ENCODE data around the gene ENTPD1. TPM values are rescaled to one million over a fixed set of nuclear protein-coding genes. Genes with fewer than 3 reads are reported as not detected.
"Not testable (repeated sequence)": the region's sequence is repeated elsewhere in the genome, so short reads cannot be mapped to it uniquely, and the experiment has no call there.

The ENTPD1 gene
- total and polyA plus RNA-seq, 4 donors: 23.6 to 41.3 (median 34.5) TPM

- H3K27ac ChIP-seq (ENCODE audit: low read depth, low read length): not testable (repeated sequence)
These were observed 150.1 kb downstream of the ENTPD1 start for GRCh38 chr10:95905897-95906580.

GRCh38 chr10:95906677-95907455, 150.9 kb downstream of the ENTPD1 start:
- peak overlapping the region; percentile 68 for H3K27ac ChIP-seq (ENCODE audit: low read depth, low read length)
- H3K4me3 ChIP-seq (ENCODE audit: low read depth, low read length): peak overlapping the region; percentile 59
- no peaks in the 10 kb centered on the region for H3K9me3 ChIP-seq (ENCODE audit: control insufficient read depth, insufficient read depth, low read length)
- no peaks in the 10 kb centered on the region for H3K4me1 ChIP-seq (ENCODE audit: control insufficient read depth, insufficient read depth, low read length)
- H3K36me3 ChIP-seq (ENCODE audit: control insufficient read depth, insufficient read depth, low read length): peaks cover 6% of the 10 kb centered on the region
- no peaks in the 10 kb centered on the region for H3K27me3 ChIP-seq (ENCODE audit: control insufficient read depth, insufficient read depth, low read length)
- DNase-seq (ENCODE audit: low read depth in 4 of 6, low spot score in 6 of 6): peak; percentile 44 to 88 (median 61)
- WGBS (ENCODE audit: insufficient coverage): 8% methylated on average over 18 of the region's 22 CpGs

More at GRCh38 chr10:95905897-95906580, 150.1 kb downstream of the ENTPD1 start:
- H3K9me3 ChIP-seq (ENCODE audit: control insufficient read depth, insufficient read depth, low read length); H3K36me3 ChIP-seq (ENCODE audit: control insufficient read depth, insufficient read depth, low read length); H3K27me3 ChIP-seq (ENCODE audit: control insufficient read depth, insufficient read depth, low read length); H3K4me1 ChIP-seq (ENCODE audit: control insufficient read depth, insufficient read depth, low read length); DNase-seq (ENCODE audit: low read depth in 4 of 6, low spot score in 6 of 6); H3K4me3 ChIP-seq (ENCODE audit: low read depth, low read length): not testable (repeated sequence)
- 95% methylated on average over 7 of the region's 12 CpGs for WGBS (ENCODE audit: insufficient coverage)

DNA sequence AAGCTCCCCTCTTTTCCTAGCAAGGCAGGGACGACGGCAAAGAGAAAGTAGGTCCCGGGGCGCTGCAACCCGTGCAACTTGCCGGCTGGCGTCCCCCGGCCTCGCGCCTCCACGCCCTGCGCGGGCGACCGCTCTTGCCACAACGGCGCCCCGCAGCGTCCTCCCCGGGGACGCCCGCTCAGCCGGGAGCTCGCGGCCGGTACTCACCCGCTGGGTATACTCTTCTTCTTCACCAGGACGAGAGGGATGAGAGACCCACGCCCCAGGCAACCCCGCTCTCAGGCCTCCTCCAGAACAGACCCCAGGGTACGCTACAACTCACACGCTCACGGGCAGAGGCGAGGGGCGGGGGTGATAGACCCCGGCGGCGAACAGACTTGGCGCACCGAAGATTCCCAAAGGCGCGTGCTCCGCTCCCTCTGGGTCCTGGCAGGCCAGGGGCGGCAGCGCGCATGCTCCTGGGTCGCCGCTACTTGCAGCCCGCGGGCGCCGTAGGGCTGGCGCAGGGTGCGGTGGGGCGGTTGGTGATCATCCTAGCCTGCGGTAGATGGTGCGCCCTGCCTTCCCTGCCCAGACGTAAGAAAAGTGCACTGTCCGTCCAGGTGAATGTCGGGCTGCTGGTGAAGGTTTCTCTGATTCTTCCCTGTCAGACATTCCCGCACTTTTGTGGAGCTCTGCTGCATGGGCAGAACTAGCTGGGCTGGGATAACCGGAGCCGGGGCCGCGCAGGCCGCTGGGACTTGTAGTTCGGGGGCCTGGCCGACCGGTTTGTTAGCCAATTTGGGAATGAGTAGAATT, 151.7 kb downstream of the ENTPD1 start, which contains the start of gene CC2D2B:
Gene CC2D2B, plus strand, starts transcription at position 520 of the 798 bp plus-strand sequence. CDS start 3,349 bp downstream, outside the sequence.
- H3K27ac ChIP-seq (ENCODE audit: low read depth, low read length): peak within 1 kb of the TSS; percentile 68
- H3K4me1 ChIP-seq (ENCODE audit: control insufficient read depth, insufficient read depth, low read length): no peaks in the 10 kb centered on the region
- peak within 1 kb of the TSS; percentile 59 for H3K4me3 ChIP-seq (ENCODE audit: low read depth, low read length)
- under 1% methylated on average over 69 of the region's 69 CpGs for WGBS (ENCODE audit: insufficient coverage)
- peak; percentile 65 to 95 (median 82) for DNase-seq (ENCODE audit: low read depth in 4 of 6, low spot score in 6 of 6)
- no peaks in the 10 kb centered on the region for H3K27me3 ChIP-seq (ENCODE audit: control insufficient read depth, insufficient read depth, low read length)
- no peaks in the 10 kb centered on the region for H3K9me3 ChIP-seq (ENCODE audit: control insufficient read depth, insufficient read depth, low read length)
- peaks cover 6% of the 10 kb centered on the region for H3K36me3 ChIP-seq (ENCODE audit: control insufficient read depth, insufficient read depth, low read length)

- no peak overlapping the region for H3K27ac ChIP-seq (ENCODE audit: low read depth, low read length)
- no peaks in the 10 kb centered on the region for H3K4me1 ChIP-seq (ENCODE audit: control insufficient read depth, insufficient read depth, low read length)
- no peaks in the 10 kb centered on the region for H3K27me3 ChIP-seq (ENCODE audit: control insufficient read depth, insufficient read depth, low read length)
- no peaks in the 10 kb centered on the region for H3K9me3 ChIP-seq (ENCODE audit: control insufficient read depth, insufficient read depth, low read length)
- H3K4me3 ChIP-seq (ENCODE audit: low read depth, low read length): peak overlapping the region; percentile 59
- WGBS (ENCODE audit: insufficient coverage): 40% methylated on average over 3 of the region's 4 CpGs
- no peak for DNase-seq (ENCODE audit: low read depth in 4 of 6, low spot score in 6 of 6)
- peaks cover 6% of the 10 kb centered on the region for H3K36me3 ChIP-seq (ENCODE audit: control insufficient read depth, insufficient read depth, low read length)
These were observed 152.5 kb downstream of the ENTPD1 start for GRCh38 chr10:95908450-95908849.

- H3K4me3 ChIP-seq (ENCODE audit: low read depth, low read length): no peak overlapping the region
- peaks cover 3% of the 10 kb centered on the region for H3K36me3 ChIP-seq (ENCODE audit: control insufficient read depth, insufficient read depth, low read length)
- H3K9me3 ChIP-seq (ENCODE audit: control insufficient read depth, insufficient read depth, low read length): no peaks in the 10 kb centered on the region
- no peaks in the 10 kb centered on the region for H3K4me1 ChIP-seq (ENCODE audit: control insufficient read depth, insufficient read depth, low read length)
- WGBS (ENCODE audit: insufficient coverage): 100% methylated on average over 1 of the region's 2 CpGs
- no peaks in the 10 kb centered on the region for H3K27me3 ChIP-seq (ENCODE audit: control insufficient read depth, insufficient read depth, low read length)
- peak in 1 of 6 donors; percentile 3 for DNase-seq (ENCODE audit: low read depth in 4 of 6, low spot score in 6 of 6)
- no peak overlapping the region for H3K27ac ChIP-seq (ENCODE audit: low read depth, low read length)
These were observed 153.6 kb downstream of the ENTPD1 start for GRCh38 chr10:95909561-95909960.

- not testable (repeated sequence) for H3K27ac ChIP-seq (ENCODE audit: low read depth, low read length); H3K9me3 ChIP-seq (ENCODE audit: control insufficient read depth, insufficient read depth, low read length)
These were observed 160.1 kb downstream of the ENTPD1 start for GRCh38 chr10:95916039-95916438.

More at GRCh38 chr10:95916039-95916438, 160.1 kb downstream of the ENTPD1 start:
- not testable (repeated sequence) for H3K4me3 ChIP-seq (ENCODE audit: low read depth, low read length); H3K36me3 ChIP-seq (ENCODE audit: control insufficient read depth, insufficient read depth, low read length); DNase-seq (ENCODE audit: low read depth in 4 of 6, low spot score in 6 of 6); H3K4me1 ChIP-seq (ENCODE audit: control insufficient read depth, insufficient read depth, low read length); H3K27me3 ChIP-seq (ENCODE audit: control insufficient read depth, insufficient read depth, low read length)

Other genes starting within 250 kb of the ENTPD1 start
- 100 to 1,000 TPM in 1 of 2 donors, 10 to 100 TPM in 1; 95.1 to 129 TPM for gene SORBS1, start 194.8 kb upstream of the ENTPD1 start, total RNA-seq
- 100 to 1,000 TPM in 1 of 2 donors, 10 to 100 TPM in 1; 97.5 to 102 TPM for gene SORBS1, start 194.8 kb upstream of the ENTPD1 start, polyA plus RNA-seq (ENCODE audit: insufficient read length in 2 of 2)
- gene ALDH18A1, start 99.5 kb upstream of the ENTPD1 start, total RNA-seq: 10 to 100 TPM; 57.6 to 75.7 TPM
- 10 to 100 TPM; 57.8 to 59.2 TPM for gene ALDH18A1, start 99.5 kb upstream of the ENTPD1 start, polyA plus RNA-seq (ENCODE audit: insufficient read length in 2 of 2)
- gene TCTN3, start 62.2 kb upstream of the ENTPD1 start, total RNA-seq: 10 to 100 TPM; 30.4 to 57.9 TPM
- gene TCTN3, start 62.2 kb upstream of the ENTPD1 start, polyA plus RNA-seq (ENCODE audit: insufficient read length in 2 of 2): 10 to 100 TPM; 37.7 to 38.5 TPM
- gene CC2D2B, start 151.8 kb downstream of the ENTPD1 start, total RNA-seq: 1 to 10 TPM; 3.0 to 4.2 TPM
- gene CC2D2B, start 151.8 kb downstream of the ENTPD1 start, polyA plus RNA-seq (ENCODE audit: insufficient read length in 2 of 2): 1 to 10 TPM; 2.8 to 3.1 TPM